Panc1 (cell line): ENCODE data around the gene PDE11A.

Experiments
- CTCF ChIP-seq: fragments of 450-650 bp; IDR thresholded peaks from 2 replicates; pipeline ENCODE4 v1.5.1; 2017; ENCODE audit warnings: mild to moderate bottlenecking
- POLR2AphosphoS5 ChIP-seq: IDR thresholded peaks from 2 replicates; pipeline ENCODE4 v1.6.1; 2012; ENCODE audit warnings: mild to moderate bottlenecking, low read depth, low read length, moderate library complexity
- REST ChIP-seq, 2 experiments: IDR thresholded peaks; 2 replicates each; pipeline ENCODE4 v1.6.1; 2011 to 2012; ENCODE audit warnings: low read depth in 2 of 2, control low read depth in 1 of 2, low read length in 1 of 2, mild to moderate bottlenecking in 1 of 2, moderate library complexity in 1 of 2; ENCODE audit not compliant: insufficient read depth in 1 of 2
- TCF7L2 ChIP-seq: IDR thresholded peaks from 2 replicates; pipeline ENCODE4 v1.6.1; 2011; ENCODE audit warnings: mild to moderate bottlenecking, low read depth, low read length, inconsistent platforms

GRCh38 chr2:178114462-178114861 lies 41.9 kb upstream of the PDE11A start:
- TF ChIP-seq CTCF (no peak), POLR2AphosphoS5 (no peak), REST (IDR thresholded peaks at IDR 0.05; ENCODE audit: insufficient read depth in 1 of 2, low read depth in 2 of 2, low read length in 1 of 2) (no peak), TCF7L2 (no peak)
